ENCODE measurements around the gene TLCD5. TPM values are rescaled to one million over a fixed set of nuclear protein-coding genes. Genes with fewer than 3 reads are reported as not detected.

The TLCD5 gene
- total RNA-seq, 1 experiment from 2014 or later = 7.1 TPM

GRCh38 chr11:120279502-120279901 is 45.6 kb upstream of the TLCD5 start:
- Mint-ChIP-seq H3K4me3 (no peak overlapping the region), H3K9me3 (no peaks in the 10 kb centered on the region), H3K27me3 (ENCODE audit: low read depth) (peaks cover 21% of the 10 kb centered on the region), H3K36me3 (ENCODE audit: insufficient read depth in 1 of 3, low read depth in 3 of 3) (no peaks in the 10 kb centered on the region), H3K4me1 (peaks cover 13 to 14% of the 10 kb centered on the region in 2 experiments), H3K27ac (no peak overlapping the region)
- Histone ChIP-seq H3K4me1 (ENCODE audit: insufficient read depth, low read length) (no peaks in the 10 kb centered on the region; the same call in 1 of the 2 replicates), H4K8ac (replicated peaks; ENCODE audit: insufficient read length, low read depth, low read length) (no peak overlapping the region), H3K79me2 (ENCODE audit: insufficient read depth, low read length) (no peaks in the 10 kb centered on the region), H3T11ph (ENCODE audit: low read length) (no peak overlapping the region), H3K23ac (ENCODE audit: insufficient read length, low read depth, low read length) (no peak overlapping the region), H2BK5ac (ENCODE audit: insufficient read length, low read length) (no peak overlapping the region), H4K91ac (ENCODE audit: insufficient read length, low read depth, low read length) (no peak overlapping the region), H2BK15ac (ENCODE audit: low read depth, low read length) (no peak overlapping the region), H3K56ac (ENCODE audit: insufficient read length, low read depth, low read length) (no peak overlapping the region), H3K9me3 (ENCODE audit: control insufficient read depth, low read depth, low read length) (no peaks in the 10 kb centered on the region), H4K20me1 (ENCODE audit: control insufficient read depth, insufficient read depth, insufficient read length) (no peaks in the 10 kb centered on the region), H2AK5ac (ENCODE audit: insufficient read length, low read length) (no peak overlapping the region), H2BK120ac (ENCODE audit: low read depth, low read length, poor library complexity, severe bottlenecking) (no peak overlapping the region), H3K79me1 (ENCODE audit: insufficient read depth, low read depth, low read length, poor library complexity, severe bottlenecking) (no peaks in the 10 kb centered on the region), H2BK20ac (ENCODE audit: low read depth, low read length, poor library complexity, severe bottlenecking) (no peak overlapping the region), H3K18ac (ENCODE audit: insufficient read length, low read depth, low read length) (no peak overlapping the region), H2AFZ (ENCODE audit: low read length) (no peak overlapping the region), H3K27ac (ENCODE audit: insufficient read length, low read depth, low read length) (no peak overlapping the region), H3K9ac (ENCODE audit: extremely low read depth, insufficient read length, low read length) (no peak overlapping the region), H3K27me3 (ENCODE audit: insufficient read depth, low read length) (no peaks in the 10 kb centered on the region), H3K4me2 (ENCODE audit: insufficient read depth, insufficient read length, low read length) (no peak overlapping the region), H3K4ac (ENCODE audit: low read depth, low read length) (no peak overlapping the region), H2BK12ac (ENCODE audit: insufficient read length, low read depth, low read length) (no peak overlapping the region), H3K14ac (ENCODE audit: insufficient read depth, low read length) (no peak overlapping the region; the same call in 1 of the 2 replicates), H3K23me2 (ENCODE audit: insufficient read length, low read depth, low read length, poor library complexity, severe bottlenecking) (no peaks in the 10 kb centered on the region), H4K5ac (ENCODE audit: insufficient read length, low read depth, low read length) (no peak overlapping the region)
- no CpG with 5 or more reads among the region's 5 CpGs for WGBS (ENCODE audit: extremely low coverage, insufficient read length, low lambda C conversion rate)
- no peak for DNase-seq
- TF ChIP-seq CTCF (conservative IDR thresholded peaks at IDR 0.05) = no peak
